K562 (cell line): Measurements from ENCODE around the gene BOLA1. TPM values are rescaled to one million over a fixed set of nuclear protein-coding genes. Genes with fewer than 3 reads are reported as not detected.

ENCODE experiments used
- BRD4 ChIP-seq: fragments of 200-600 bp; sonication (generic); IDR thresholded peaks from 2 replicates; pipeline ENCODE4 v1.6.1; 2017; ENCODE audit warnings: inconsistent platforms
- CBFA2T3 ChIP-seq: fragments of 450-650 bp; IDR thresholded peaks from 2 replicates; pipeline ENCODE4 v1.6.1; 2017
- CREM ChIP-seq: IDR thresholded peaks from 2 replicates; pipeline ENCODE4 v1.6.1; 2014; ENCODE audit warnings: antibody characterized with exemption, low read depth
- DIDO1 ChIP-seq: fragments of 450-650 bp; IDR thresholded peaks from 2 replicates; pipeline ENCODE4 v1.6.1; 2016; ENCODE audit warnings: low read depth, missing biosample characterization, missing genetic modification characterization
- ETV5 ChIP-seq: sonication (generic); formaldehyde crosslinking; IDR thresholded peaks from 2 replicates; pipeline ENCODE4 v1.4.0; 2020; ENCODE audit warnings: low read depth, mild to moderate bottlenecking, missing genetic modification reagents
- FOS ChIP-seq: IDR thresholded peaks from 3 replicates; pipeline ENCODE4 v1.6.1; 2011; ENCODE audit not compliant: insufficient read length; ENCODE audit errors: extremely low read depth
- GATAD2B ChIP-seq: fragments of 450-650 bp; IDR thresholded peaks from 2 replicates; pipeline ENCODE4 v1.6.1; 2017; ENCODE audit warnings: mild to moderate bottlenecking, borderline replicate concordance
- HNRNPUL1 ChIP-seq: fragments of 200-400 bp; formaldehyde crosslinking; IDR thresholded peaks from 2 replicates; pipeline ENCODE4 v1.6.1; 2017; ENCODE audit warnings: low read length
- PHF21A ChIP-seq: fragments of 450-650 bp; IDR thresholded peaks from 2 replicates; pipeline ENCODE4 v1.6.1; 2017; ENCODE audit warnings: low read depth, borderline replicate concordance
- SP1 ChIP-seq: sonication (generic); formaldehyde crosslinking; IDR thresholded peaks from 2 replicates; pipeline ENCODE4 v1.8.1; 2022; ENCODE audit warnings: mild to moderate bottlenecking, missing genetic modification reagents
- ZNF124 ChIP-seq: sonication (generic); formaldehyde crosslinking; IDR thresholded peaks from 2 replicates; pipeline ENCODE4 v1.8.1; 2022; ENCODE audit warnings: missing genetic modification reagents
- ZNF584 ChIP-seq: fragments of 200-800 bp; sonication (Bioruptor generic); IDR thresholded peaks from 2 replicates; pipeline ENCODE4 v1.6.1; 2016; ENCODE audit warnings: low read depth, mild to moderate bottlenecking, missing genetic modification characterization, missing compliant biosample characterization
- ZNF707 ChIP-seq: fragments of 250-450 bp; sonication (Bioruptor Pico); conservative IDR thresholded peaks from 2 replicates; pipeline ENCODE4 v1.8.0; 2022; ENCODE audit warnings: inconsistent platforms, mild to moderate bottlenecking, moderate library complexity
- ZNF77 ChIP-seq: fragments of 250-450 bp; sonication (Bioruptor Pico); IDR thresholded peaks from 2 replicates; pipeline ENCODE4 v1.5.0; 2020
- polyA plus RNA-seq, 8 experiments: library from polyadenylated mRNA; depleted of rRNA in 4 of 8; stranded (reverse) in 5 of 8; unstranded in 3 of 8; fragments of >200 nt; fragmentation: Nextera tagmentation in 2 of 8; fragmentation: Illumina TruSeq in 1 of 8; extraction: Ambion mirVana in 2 of 8; extraction: Trizol in 1 of 8; gene quantifications; 2 replicates each; pipeline versions ENCODE4 v1.2.1 to v1.2.3, GENCODE V29; 2011 to 2014; ENCODE audit warnings: inconsistent platforms in 1 of 8, missing spikeins in 1 of 8
- total RNA-seq, 7 experiments: library from RNA; depleted of rRNA in 6 of 7; stranded (reverse); fragments of >200 nt in 6 of 7; fragmentation: Illumina TruSeq in 2 of 7; extraction: Trizol in 2 of 7; gene quantifications; 2 replicates each; pipeline versions ENCODE4 v1.2.1 to v1.2.3, GENCODE V29; 2011 to 2021; ENCODE audit warnings: low replicate concordance in 1 of 7
- TF ChIP-seq, protein P1 (sequence below): sonication (generic); formaldehyde crosslinking; IDR thresholded peaks from 2 replicates; pipeline ENCODE4 v1.8.1; 2023; ENCODE audit warnings: missing genetic modification reagents, mild to moderate bottlenecking, borderline replicate concordance
- TF ChIP-seq, protein P2 (sequence below): fragments of 450-650 bp; IDR thresholded peaks from 2 replicates; pipeline ENCODE4 v1.7.1; 2018; ENCODE audit warnings: mild to moderate bottlenecking, low read depth; ENCODE audit not compliant: partially characterized antibody
- TF ChIP-seq, protein P3 (sequence below): fragments of 450-650 bp; formaldehyde crosslinking; IDR thresholded peaks from 2 replicates; pipeline ENCODE4 v1.4.0; 2020; ENCODE audit warnings: mild to moderate bottlenecking
- TF ChIP-seq, protein P4 (sequence below): sonication (generic); formaldehyde crosslinking; IDR thresholded peaks from 2 replicates; pipeline ENCODE4 v1.8.1; 2023; ENCODE audit warnings: mild to moderate bottlenecking, missing genetic modification reagents

BOLA1 gene
- total and polyA plus RNA-seq, 9 of the 15 experiments (the other 6 are each of a cell fraction or from before 2014, with no cell fraction given), result 0.18 to 1.2 (median 0.40) TPM; not detected in 2

DNA sequence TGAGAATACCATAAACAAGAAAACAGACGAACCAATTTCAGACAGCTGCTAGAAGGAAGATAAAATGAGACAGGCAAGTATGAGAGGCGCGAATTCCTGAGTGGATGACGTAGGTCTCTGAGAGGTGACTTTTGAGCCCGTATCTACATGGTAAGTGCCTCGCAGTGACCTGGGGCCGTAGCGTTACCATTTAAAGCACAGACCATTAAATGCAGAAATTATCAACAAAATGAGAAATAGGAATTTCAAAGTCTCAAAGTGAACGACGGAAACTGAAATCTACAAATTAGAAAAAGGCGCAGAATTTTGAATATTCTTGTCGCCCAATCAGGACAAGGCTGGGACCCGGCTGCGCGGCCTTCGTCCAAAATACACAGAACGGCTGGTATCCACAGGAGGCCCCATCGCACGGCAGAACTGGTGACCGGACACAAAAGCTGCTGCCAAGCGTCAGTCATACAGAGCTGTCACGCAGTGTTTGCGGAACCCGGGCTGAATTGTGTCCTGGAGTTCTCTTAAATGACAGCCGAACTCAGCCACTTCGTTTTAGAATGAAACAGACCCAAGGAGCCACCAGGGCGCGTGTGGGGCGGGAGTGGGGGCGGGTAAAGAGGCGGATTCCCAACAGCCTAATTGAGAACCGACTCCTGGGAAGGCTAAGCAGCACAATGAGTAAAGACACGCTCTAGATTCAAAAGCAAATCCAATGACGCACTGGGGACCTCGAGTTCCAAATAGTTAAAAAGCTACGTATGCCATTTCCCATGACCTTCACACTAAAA is 13.8 kb upstream of the BOLA1 start (continued):
- TF ChIP-seq, protein P1, sequence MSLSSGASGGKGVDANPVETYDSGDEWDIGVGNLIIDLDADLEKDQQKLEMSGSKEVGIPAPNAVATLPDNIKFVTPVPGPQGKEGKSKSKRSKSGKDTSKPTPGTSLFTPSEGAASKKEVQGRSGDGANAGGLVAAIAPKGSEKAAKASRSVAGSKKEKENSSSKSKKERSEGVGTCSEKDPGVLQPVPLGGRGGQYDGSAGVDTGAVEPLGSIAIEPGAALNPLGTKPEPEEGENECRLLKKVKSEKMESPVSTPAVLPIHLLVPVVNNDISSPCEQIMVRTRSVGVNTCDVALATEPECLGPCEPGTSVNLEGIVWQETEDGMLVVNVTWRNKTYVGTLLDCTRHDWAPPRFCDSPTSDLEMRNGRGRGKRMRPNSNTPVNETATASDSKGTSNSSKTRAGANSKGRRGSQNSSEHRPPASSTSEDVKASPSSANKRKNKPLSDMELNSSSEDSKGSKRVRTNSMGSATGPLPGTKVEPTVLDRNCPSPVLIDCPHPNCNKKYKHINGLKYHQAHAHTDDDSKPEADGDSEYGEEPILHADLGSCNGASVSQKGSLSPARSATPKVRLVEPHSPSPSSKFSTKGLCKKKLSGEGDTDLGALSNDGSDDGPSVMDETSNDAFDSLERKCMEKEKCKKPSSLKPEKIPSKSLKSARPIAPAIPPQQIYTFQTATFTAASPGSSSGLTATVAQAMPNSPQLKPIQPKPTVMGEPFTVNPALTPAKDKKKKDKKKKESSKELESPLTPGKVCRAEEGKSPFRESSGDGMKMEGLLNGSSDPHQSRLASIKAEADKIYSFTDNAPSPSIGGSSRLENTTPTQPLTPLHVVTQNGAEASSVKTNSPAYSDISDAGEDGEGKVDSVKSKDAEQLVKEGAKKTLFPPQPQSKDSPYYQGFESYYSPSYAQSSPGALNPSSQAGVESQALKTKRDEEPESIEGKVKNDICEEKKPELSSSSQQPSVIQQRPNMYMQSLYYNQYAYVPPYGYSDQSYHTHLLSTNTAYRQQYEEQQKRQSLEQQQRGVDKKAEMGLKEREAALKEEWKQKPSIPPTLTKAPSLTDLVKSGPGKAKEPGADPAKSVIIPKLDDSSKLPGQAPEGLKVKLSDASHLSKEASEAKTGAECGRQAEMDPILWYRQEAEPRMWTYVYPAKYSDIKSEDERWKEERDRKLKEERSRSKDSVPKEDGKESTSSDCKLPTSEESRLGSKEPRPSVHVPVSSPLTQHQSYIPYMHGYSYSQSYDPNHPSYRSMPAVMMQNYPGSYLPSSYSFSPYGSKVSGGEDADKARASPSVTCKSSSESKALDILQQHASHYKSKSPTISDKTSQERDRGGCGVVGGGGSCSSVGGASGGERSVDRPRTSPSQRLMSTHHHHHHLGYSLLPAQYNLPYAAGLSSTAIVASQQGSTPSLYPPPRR (CRISPR knock-in tag), result peak; percentile 62
- TF ChIP-seq ZNF124 (CRISPR knock-in tag) (no peak), FOS (no peak), ZNF707 (CRISPR knock-in tag) (no peak; the same call in 1 of the 2 replicates), HNRNPUL1 (peak; percentile 92; the same call in 1 of the 2 replicates), CREM (peak; percentile 80), SP1 (CRISPR knock-in tag) (peak; percentile 56; the same call in 1 of the 2 replicates), BRD4 (no peak), CBFA2T3 (peak; percentile 63), GATAD2B (no peak), PHF21A (no peak), DIDO1 (tag) (no peak), ETV5 (CRISPR knock-in tag) (no peak; the same call in 1 of the 2 replicates), ZNF584 (CRISPR knock-in tag) (no peak), ZNF77 (no peak)
- TF ChIP-seq, protein P2, sequence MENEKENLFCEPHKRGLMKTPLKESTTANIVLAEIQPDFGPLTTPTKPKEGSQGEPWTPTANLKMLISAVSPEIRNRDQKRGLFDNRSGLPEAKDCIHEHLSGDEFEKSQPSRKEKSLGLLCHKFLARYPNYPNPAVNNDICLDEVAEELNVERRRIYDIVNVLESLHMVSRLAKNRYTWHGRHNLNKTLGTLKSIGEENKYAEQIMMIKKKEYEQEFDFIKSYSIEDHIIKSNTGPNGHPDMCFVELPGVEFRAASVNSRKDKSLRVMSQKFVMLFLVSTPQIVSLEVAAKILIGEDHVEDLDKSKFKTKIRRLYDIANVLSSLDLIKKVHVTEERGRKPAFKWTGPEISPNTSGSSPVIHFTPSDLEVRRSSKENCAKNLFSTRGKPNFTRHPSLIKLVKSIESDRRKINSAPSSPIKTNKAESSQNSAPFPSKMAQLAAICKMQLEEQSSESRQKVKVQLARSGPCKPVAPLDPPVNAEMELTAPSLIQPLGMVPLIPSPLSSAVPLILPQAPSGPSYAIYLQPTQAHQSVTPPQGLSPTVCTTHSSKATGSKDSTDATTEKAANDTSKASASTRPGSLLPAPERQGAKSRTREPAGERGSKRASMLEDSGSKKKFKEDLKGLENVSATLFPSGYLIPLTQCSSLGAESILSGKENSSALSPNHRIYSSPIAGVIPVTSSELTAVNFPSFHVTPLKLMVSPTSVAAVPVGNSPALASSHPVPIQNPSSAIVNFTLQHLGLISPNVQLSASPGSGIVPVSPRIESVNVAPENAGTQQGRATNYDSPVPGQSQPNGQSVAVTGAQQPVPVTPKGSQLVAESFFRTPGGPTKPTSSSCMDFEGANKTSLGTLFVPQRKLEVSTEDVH, result no peak
- TF ChIP-seq, protein P3, sequence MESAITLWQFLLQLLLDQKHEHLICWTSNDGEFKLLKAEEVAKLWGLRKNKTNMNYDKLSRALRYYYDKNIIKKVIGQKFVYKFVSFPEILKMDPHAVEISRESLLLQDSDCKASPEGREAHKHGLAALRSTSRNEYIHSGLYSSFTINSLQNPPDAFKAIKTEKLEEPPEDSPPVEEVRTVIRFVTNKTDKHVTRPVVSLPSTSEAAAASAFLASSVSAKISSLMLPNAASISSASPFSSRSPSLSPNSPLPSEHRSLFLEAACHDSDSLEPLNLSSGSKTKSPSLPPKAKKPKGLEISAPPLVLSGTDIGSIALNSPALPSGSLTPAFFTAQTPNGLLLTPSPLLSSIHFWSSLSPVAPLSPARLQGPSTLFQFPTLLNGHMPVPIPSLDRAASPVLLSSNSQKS (CRISPR knock-in tag), result 0 out of 2 replicates have a peak, but pooled peaks have one; percentile 4
- TF ChIP-seq, protein P4, sequence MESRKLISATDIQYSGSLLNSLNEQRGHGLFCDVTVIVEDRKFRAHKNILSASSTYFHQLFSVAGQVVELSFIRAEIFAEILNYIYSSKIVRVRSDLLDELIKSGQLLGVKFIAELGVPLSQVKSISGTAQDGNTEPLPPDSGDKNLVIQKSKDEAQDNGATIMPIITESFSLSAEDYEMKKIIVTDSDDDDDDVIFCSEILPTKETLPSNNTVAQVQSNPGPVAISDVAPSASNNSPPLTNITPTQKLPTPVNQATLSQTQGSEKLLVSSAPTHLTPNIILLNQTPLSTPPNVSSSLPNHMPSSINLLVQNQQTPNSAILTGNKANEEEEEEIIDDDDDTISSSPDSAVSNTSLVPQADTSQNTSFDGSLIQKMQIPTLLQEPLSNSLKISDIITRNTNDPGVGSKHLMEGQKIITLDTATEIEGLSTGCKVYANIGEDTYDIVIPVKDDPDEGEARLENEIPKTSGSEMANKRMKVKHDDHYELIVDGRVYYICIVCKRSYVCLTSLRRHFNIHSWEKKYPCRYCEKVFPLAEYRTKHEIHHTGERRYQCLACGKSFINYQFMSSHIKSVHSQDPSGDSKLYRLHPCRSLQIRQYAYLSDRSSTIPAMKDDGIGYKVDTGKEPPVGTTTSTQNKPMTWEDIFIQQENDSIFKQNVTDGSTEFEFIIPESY (CRISPR knock-in tag), result no peak
